ENCODE data around the gene PRUNE2. TPM values are rescaled to one million over a fixed set of nuclear protein-coding genes. Genes with fewer than 3 reads are reported as not detected.
"Not testable (repeated sequence)": the region's sequence is repeated elsewhere in the genome, so short reads cannot be mapped to it uniquely, and the experiment has no call there.

PRUNE2 gene
- total and polyA plus RNA-seq, 4 donors = 3.8 to 18.1 (median 7.8) TPM

DNA sequence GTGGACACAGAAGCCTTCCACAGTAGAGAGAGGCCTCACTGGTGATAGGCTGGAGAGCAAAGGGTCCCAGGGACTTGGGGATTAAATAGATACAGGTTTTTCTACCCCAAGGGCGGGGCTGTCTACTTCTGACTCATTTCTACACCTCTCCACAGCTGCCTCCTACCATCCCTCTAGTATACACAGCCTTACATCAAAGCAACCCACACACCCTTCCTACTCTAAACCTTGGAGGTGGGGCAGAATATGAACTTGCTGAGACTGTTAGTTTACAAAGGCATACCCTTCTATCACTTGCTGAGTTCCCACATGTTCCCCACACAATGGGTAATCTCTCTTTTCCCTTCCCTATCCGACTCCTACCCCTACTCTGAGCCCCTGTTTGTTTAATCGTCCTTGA, 161.6 kb downstream of the PRUNE2 start:
- Histone ChIP-seq H3K9me3 (ENCODE audit: control insufficient read depth in 4 of 4, insufficient read depth in 3 of 4, low read length in 3 of 4) (peaks cover 0 to 12% (median 3%) of the 10 kb centered on the region in 4 donors), H3K9ac (ENCODE audit: insufficient read depth in 1 of 2, low read length in 2 of 2) (no peak overlapping the region), H3K27ac (ENCODE audit: low read depth in 1 of 2, low read length in 1 of 2) (no peak overlapping the region), H3K27me3 (ENCODE audit: control insufficient read depth in 3 of 3, insufficient read depth in 3 of 3, low read length in 2 of 3) (no peaks in the 10 kb centered on the region), H3K4me1 (ENCODE audit: control insufficient read depth in 5 of 5, insufficient read depth in 5 of 5, low read length in 5 of 5) (no peaks in the 10 kb centered on the region), H3K4me3 (no peak overlapping the region), H3K36me3 (ENCODE audit: control insufficient read depth in 4 of 4, insufficient read depth in 4 of 4, low read length in 4 of 4) (no peaks in the 10 kb centered on the region)
- DNase-seq (no peak), ATAC-seq (ENCODE audit: insufficient read depth, low FRiP score) (no peak)
- WGBS, 2 donors = 57 to 79% methylated on average over 3 of the region's 3 CpGs
- TF ChIP-seq, protein P1, sequence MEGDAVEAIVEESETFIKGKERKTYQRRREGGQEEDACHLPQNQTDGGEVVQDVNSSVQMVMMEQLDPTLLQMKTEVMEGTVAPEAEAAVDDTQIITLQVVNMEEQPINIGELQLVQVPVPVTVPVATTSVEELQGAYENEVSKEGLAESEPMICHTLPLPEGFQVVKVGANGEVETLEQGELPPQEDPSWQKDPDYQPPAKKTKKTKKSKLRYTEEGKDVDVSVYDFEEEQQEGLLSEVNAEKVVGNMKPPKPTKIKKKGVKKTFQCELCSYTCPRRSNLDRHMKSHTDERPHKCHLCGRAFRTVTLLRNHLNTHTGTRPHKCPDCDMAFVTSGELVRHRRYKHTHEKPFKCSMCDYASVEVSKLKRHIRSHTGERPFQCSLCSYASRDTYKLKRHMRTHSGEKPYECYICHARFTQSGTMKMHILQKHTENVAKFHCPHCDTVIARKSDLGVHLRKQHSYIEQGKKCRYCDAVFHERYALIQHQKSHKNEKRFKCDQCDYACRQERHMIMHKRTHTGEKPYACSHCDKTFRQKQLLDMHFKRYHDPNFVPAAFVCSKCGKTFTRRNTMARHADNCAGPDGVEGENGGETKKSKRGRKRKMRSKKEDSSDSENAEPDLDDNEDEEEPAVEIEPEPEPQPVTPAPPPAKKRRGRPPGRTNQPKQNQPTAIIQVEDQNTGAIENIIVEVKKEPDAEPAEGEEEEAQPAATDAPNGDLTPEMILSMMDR (IDR thresholded peaks at IDR 0.05; ENCODE audit: control extremely low read depth, extremely low read depth) = no peak

DNA sequence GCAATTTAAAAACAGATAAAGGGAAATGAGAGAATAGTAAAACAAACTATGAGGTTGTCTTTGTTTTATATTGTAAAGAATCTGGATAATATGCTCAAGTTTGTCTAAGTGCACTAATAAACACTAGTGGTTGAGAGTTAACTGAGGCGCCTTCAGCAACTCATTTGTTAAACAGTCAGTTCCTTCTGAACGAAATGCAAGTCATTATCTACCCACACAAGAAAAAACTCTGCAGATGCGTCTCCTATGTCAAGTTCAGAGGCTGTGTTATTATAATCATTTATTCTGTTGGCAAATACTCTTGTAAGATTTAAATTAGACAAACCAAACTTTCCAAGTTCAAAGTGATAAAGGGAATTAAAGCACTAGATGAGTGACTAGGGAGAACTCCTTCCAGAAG, 162.0 kb downstream of the PRUNE2 start:
- Histone ChIP-seq H3K36me3 (ENCODE audit: control insufficient read depth in 4 of 4, insufficient read depth in 4 of 4, low read length in 4 of 4) (no peaks in the 10 kb centered on the region), H3K4me1 (ENCODE audit: control insufficient read depth in 5 of 5, insufficient read depth in 5 of 5, low read length in 5 of 5) (no peaks in the 10 kb centered on the region), H3K9me3 (ENCODE audit: control insufficient read depth in 4 of 4, insufficient read depth in 3 of 4, low read length in 3 of 4) (peaks cover 0 to 12% (median 3%) of the 10 kb centered on the region in 4 donors), H3K27ac (ENCODE audit: low read depth in 1 of 2, low read length in 1 of 2) (no peak overlapping the region), H3K4me3 (no peak overlapping the region), H3K9ac (ENCODE audit: insufficient read depth in 1 of 2, low read length in 2 of 2) (no peak overlapping the region), H3K27me3 (ENCODE audit: control insufficient read depth in 3 of 3, insufficient read depth in 3 of 3, low read length in 2 of 3) (no peaks in the 10 kb centered on the region)
- no peak for DNase-seq
- 15 to 38% methylated on average over 3 of the region's 3 CpGs for WGBS, 2 donors
- ATAC-seq (ENCODE audit: insufficient read depth, low FRiP score) = no peak
- TF ChIP-seq, protein P1 (IDR thresholded peaks at IDR 0.05; ENCODE audit: control extremely low read depth, extremely low read depth) = no peak

DNA sequence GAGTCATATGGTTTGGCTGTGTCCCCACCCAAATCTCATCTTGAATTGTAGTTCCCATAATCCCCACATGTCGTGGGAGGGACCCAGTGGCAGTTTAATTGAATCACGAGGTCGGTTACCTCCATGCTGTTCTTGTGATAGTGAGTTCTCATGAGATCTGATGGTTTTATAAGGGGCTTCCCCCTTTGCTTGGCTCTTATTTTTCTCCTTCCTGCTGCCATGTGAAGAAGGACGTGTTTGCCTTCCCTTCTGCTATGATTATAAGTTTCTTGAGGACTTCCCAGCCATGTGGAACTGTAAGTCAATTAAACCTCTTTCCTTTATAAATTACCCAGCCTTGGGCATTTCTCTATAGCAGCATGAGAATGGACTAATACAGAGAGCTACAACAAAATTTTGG, 163.0 kb downstream of the PRUNE2 start:
- H3K27me3 ChIP-seq (ENCODE audit: control insufficient read depth in 3 of 3, insufficient read depth in 3 of 3, low read length in 2 of 3); H3K4me1 ChIP-seq (ENCODE audit: control insufficient read depth in 5 of 5, insufficient read depth in 5 of 5, low read length in 5 of 5); H3K9ac ChIP-seq (ENCODE audit: insufficient read depth in 1 of 2, low read length in 2 of 2); ATAC-seq (ENCODE audit: insufficient read depth, low FRiP score); H3K36me3 ChIP-seq (ENCODE audit: control insufficient read depth in 4 of 4, insufficient read depth in 4 of 4, low read length in 4 of 4); DNase-seq; H3K27ac ChIP-seq (ENCODE audit: low read depth in 1 of 2, low read length in 1 of 2); H3K4me3 ChIP-seq: not testable (repeated sequence)
- WGBS, 2 donors = 88 to 89% methylated on average over 4 of the region's 4 CpGs
- H3K9me3 ChIP-seq (ENCODE audit: control insufficient read depth in 4 of 4, insufficient read depth in 3 of 4, low read length in 3 of 4) = peaks cover 0 to 12% (median 3%) of the 10 kb centered on the region in 4 donors

DNA sequence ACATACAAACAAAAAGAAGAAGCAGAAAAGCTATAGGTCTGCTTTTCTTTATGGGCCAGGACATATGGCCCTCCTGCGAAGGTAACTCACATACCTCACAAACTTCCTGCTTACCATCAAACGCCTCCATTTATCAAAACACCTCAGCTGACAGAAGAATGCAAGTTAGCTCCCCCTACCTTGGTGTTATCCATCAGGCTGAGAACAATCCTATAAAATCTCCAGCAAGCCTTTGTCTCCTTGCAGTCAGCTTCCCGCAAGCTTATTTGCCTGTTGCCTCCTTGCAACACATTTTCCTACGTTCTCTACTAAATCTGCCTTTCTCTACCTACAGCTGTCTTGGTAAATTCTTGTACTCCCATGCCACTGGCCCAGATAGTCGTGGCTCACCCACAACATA, 164.4 kb downstream of the PRUNE2 start:
- H3K4me3 ChIP-seq = no peak overlapping the region
- H3K4me1 ChIP-seq (ENCODE audit: control insufficient read depth in 5 of 5, insufficient read depth in 5 of 5, low read length in 5 of 5) = no peaks in the 10 kb centered on the region
- 75 to 88% methylated on average over 5 of the region's 5 CpGs for WGBS, 2 donors
- DNase-seq (no peak), ATAC-seq (ENCODE audit: insufficient read depth, low FRiP score) (no peak)
- H3K9ac ChIP-seq (ENCODE audit: insufficient read depth in 1 of 2, low read length in 2 of 2) = no peak overlapping the region
- no peaks in the 10 kb centered on the region for H3K36me3 ChIP-seq (ENCODE audit: control insufficient read depth in 4 of 4, insufficient read depth in 4 of 4, low read length in 4 of 4)
- H3K27me3 ChIP-seq (ENCODE audit: control insufficient read depth in 3 of 3, insufficient read depth in 3 of 3, low read length in 2 of 3) = peaks cover 0 to 2% (median 0%) of the 10 kb centered on the region in 3 donors
- H3K9me3 ChIP-seq (ENCODE audit: control insufficient read depth in 4 of 4, insufficient read depth in 3 of 4, low read length in 3 of 4) = peaks cover 0 to 12% (median 3%) of the 10 kb centered on the region in 4 donors
- TF ChIP-seq, protein P1 (IDR thresholded peaks at IDR 0.05; ENCODE audit: control extremely low read depth, extremely low read depth) = no peak
- no peak overlapping the region for H3K27ac ChIP-seq (ENCODE audit: low read depth in 1 of 2, low read length in 1 of 2)
